ENCODE measurements around the gene HGF. TPM values are rescaled to one million over a fixed set of nuclear protein-coding genes. Genes with fewer than 3 reads are reported as not detected.

Gene HGF
- total RNA-seq, 1 experiment from 2014 or later = 0.15 TPM

DNA sequence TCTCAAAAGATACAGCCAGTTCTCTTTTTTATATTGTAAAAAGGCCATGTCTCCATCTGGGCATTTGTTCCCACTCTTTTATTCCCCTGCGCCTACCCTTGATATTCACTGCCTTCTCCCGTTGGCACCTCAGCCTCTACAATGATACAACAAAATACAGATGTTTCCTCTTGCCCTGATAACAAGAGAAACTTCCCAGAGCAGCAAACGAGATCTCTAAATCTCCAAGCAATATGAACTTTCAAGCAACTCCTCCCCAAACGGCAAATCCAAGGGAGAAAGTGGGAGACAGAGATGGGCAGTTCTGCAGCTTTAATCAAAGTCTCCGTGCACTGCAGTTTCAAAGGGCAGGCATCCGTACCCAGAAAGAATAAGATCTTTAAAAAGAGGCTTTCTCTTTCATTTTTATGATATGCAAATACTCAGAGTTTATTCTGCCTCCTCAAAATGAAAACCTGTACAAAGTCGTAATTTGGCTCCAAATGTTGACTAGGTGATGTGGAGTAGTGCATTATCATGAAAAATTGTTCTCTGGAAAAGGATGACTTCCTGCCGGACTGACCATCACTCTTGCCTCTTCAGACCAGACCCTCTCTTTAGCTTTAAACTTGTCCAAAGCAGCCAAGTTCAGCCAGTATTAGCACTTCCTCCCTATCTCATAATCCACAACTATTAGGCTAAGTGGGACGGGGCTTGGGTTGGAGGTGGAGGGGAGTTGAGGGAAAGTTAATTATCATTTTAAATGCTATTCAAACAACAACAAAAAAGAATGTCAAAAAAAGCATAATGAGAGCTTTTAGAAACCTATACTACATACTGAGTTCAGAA lies 682 bp downstream of the HGF start:
- H3K79me2 ChIP-seq (ENCODE audit: low read length) = no peaks in the 10 kb centered on the region
- peak overlapping the region; percentile 68; the same call in 1 of the 2 replicates for H3K4me2 ChIP-seq (ENCODE audit: low read length)
- H3K4me1 ChIP-seq (ENCODE audit: insufficient read depth, low read length) = no peaks in the 10 kb centered on the region; the same call in 1 of the 2 replicates
- H2AFZ ChIP-seq (ENCODE audit: low read length) = peak overlapping the region; percentile 67
- intact Hi-C loops (cut with micrococcal nuclease) = no loop called here
- peak overlapping the region; percentile 38; the same call in 1 of the 2 replicates for H3K4me3 ChIP-seq (ENCODE audit: low read length)
- POLR2A ChIA-PET (ENCODE audit: unreplicated experiment) = interaction anchor here (0.6 kb wide), 1 partner anchor 134 kb away, joined by 3 read pairs; no protein-coding TSS in a partner anchor
- no peaks in the 10 kb centered on the region for H3F3A ChIP-seq (ENCODE audit: low read length, unreplicated experiment)
- no peaks in the 10 kb centered on the region for H3K27me3 ChIP-seq (ENCODE audit: low read length)
- no peaks in the 10 kb centered on the region for H3K36me3 ChIP-seq (ENCODE audit: low read depth, low read length)
- no peak overlapping the region for H3K9ac ChIP-seq (ENCODE audit: low read length)
- BruUV-seq (replicated peaks) = no TSS peak
- no peaks in the 10 kb centered on the region for H4K20me1 ChIP-seq (ENCODE audit: low read length)
- TF ChIP-seq, protein P1, sequence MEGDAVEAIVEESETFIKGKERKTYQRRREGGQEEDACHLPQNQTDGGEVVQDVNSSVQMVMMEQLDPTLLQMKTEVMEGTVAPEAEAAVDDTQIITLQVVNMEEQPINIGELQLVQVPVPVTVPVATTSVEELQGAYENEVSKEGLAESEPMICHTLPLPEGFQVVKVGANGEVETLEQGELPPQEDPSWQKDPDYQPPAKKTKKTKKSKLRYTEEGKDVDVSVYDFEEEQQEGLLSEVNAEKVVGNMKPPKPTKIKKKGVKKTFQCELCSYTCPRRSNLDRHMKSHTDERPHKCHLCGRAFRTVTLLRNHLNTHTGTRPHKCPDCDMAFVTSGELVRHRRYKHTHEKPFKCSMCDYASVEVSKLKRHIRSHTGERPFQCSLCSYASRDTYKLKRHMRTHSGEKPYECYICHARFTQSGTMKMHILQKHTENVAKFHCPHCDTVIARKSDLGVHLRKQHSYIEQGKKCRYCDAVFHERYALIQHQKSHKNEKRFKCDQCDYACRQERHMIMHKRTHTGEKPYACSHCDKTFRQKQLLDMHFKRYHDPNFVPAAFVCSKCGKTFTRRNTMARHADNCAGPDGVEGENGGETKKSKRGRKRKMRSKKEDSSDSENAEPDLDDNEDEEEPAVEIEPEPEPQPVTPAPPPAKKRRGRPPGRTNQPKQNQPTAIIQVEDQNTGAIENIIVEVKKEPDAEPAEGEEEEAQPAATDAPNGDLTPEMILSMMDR (conservative IDR thresholded peaks at IDR 0.05; ENCODE audit: low read depth, low read length) = no peak
- no peaks in the 10 kb centered on the region for H3K9me3 ChIP-seq (ENCODE audit: low read length)
- H3K27ac ChIP-seq (ENCODE audit: low read length) = no peak overlapping the region
- H3K9me2 ChIP-seq (replicated peaks; ENCODE audit: low read length) = no peaks in the 10 kb centered on the region
- ATAC-seq (peak; percentile 6; the same call in 1 of the 2 replicates), DNase-seq (no peak)
- CTCF ChIA-PET = interaction anchor here (0.6 to 1.8 kb wide), 4 partner anchors 16 to 268 kb away, joined by 4 to 29 read pairs (median 4); no protein-coding TSS in a partner anchor

DNA sequence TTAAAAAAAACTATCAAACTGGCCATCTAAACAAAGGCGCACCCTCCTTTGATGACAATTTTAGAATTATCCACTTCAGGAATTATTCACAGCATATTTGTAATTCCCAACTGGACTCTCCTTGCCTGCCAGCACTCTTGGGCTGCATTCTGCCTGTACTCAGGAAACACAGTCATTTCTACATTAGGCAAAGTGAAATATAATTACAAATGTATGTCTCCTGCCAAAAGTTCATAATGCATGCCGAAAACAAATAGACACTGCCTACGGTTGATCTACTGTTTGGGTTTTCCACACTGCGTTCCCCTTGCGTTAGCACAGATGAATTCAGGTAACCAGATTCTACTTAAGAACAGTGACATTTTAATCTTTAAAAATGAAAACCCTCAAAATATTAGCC lies 1.9 kb downstream of the HGF start:
- ATAC-seq = no peak
- H3K4me2 ChIP-seq (ENCODE audit: low read length) = no peak overlapping the region
- BruUV-seq (replicated peaks) = no TSS peak
- intact Hi-C loops (cut with micrococcal nuclease) = no loop called here
- no peaks in the 10 kb centered on the region; the same call in 1 of the 2 replicates for H3K4me1 ChIP-seq (ENCODE audit: insufficient read depth, low read length)
- CTCF ChIA-PET = no interaction called here
- DNase-seq = no peak
- H2AFZ ChIP-seq (ENCODE audit: low read length) = no peak overlapping the region
- no peaks in the 10 kb centered on the region for H3K9me3 ChIP-seq (ENCODE audit: low read length)
- no peaks in the 10 kb centered on the region for H3K79me2 ChIP-seq (ENCODE audit: low read length)
- no peak overlapping the region for H3K4me3 ChIP-seq (ENCODE audit: low read length)
- no peak for TF ChIP-seq EZH2 (IDR thresholded peaks at IDR 0.05; ENCODE audit: low read length, unreplicated experiment)
- TF ChIP-seq EZH2phosphoT487 (IDR thresholded peaks at IDR 0.05; ENCODE audit: borderline replicate concordance, low read length) = no peak
- TF ChIP-seq, protein P1 (conservative IDR thresholded peaks at IDR 0.05; ENCODE audit: low read depth, low read length) = no peak
- no peaks in the 10 kb centered on the region for H3K36me3 ChIP-seq (ENCODE audit: low read depth, low read length)
- no peaks in the 10 kb centered on the region for H3K9me2 ChIP-seq (replicated peaks; ENCODE audit: low read length)
- H4K20me1 ChIP-seq (ENCODE audit: low read length) = no peaks in the 10 kb centered on the region
- H3F3A ChIP-seq (ENCODE audit: low read length, unreplicated experiment) = no peaks in the 10 kb centered on the region
- H3K27ac ChIP-seq (ENCODE audit: low read length) = no peak overlapping the region
- H3K27me3 ChIP-seq (ENCODE audit: low read length) = no peaks in the 10 kb centered on the region
- no peak overlapping the region for H3K9ac ChIP-seq (ENCODE audit: low read length)
- POLR2A ChIA-PET (ENCODE audit: unreplicated experiment) = no interaction called here

DNA sequence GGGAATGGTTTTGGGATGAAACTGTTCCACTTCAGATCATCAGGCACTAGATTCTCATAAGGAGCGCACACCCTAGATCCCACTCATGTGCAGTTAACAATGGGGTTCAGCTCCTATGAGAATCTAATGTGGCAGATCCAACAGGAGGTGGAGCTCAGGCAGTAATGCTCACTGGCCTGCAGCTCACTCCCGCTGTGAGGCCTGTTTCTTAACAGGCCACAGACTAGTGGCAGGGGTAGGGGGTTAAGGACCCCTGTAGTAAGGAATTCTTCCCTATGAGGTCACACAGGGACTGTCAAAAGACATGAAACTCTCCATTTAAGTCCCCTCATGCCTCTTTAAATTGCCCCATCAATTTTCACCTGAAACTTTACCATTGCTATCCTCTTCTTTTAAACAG lies 8.0 kb downstream of the HGF start:
- H3K27me3 ChIP-seq (ENCODE audit: low read length) = no peaks in the 10 kb centered on the region
- no peak overlapping the region for H3K4me3 ChIP-seq (ENCODE audit: low read length)
- TF ChIP-seq EZH2 (IDR thresholded peaks at IDR 0.05; ENCODE audit: low read length, unreplicated experiment) = no peak
- no peak for TF ChIP-seq EZH2phosphoT487 (IDR thresholded peaks at IDR 0.05; ENCODE audit: borderline replicate concordance, low read length)
- TF ChIP-seq, protein P1 (conservative IDR thresholded peaks at IDR 0.05; ENCODE audit: low read depth, low read length) = no peak
- no peaks in the 10 kb centered on the region for H3K4me1 ChIP-seq (ENCODE audit: insufficient read depth, low read length)
- ChIA-PET CTCF (interaction anchor here (0.6 kb wide), 1 partner anchor 280 kb away, joined by 7 read pairs; no protein-coding TSS in a partner anchor), POLR2A (ENCODE audit: unreplicated experiment) (no interaction called here)
- H4K20me1 ChIP-seq (ENCODE audit: low read length) = no peaks in the 10 kb centered on the region
- H3K79me2 ChIP-seq (ENCODE audit: low read length) = no peaks in the 10 kb centered on the region
- no peaks in the 10 kb centered on the region for H3K9me3 ChIP-seq (ENCODE audit: low read length)
- intact Hi-C loops (cut with micrococcal nuclease) = no loop called here
- BruUV-seq (replicated peaks) = no TSS peak
- H3K9ac ChIP-seq (ENCODE audit: low read length) = no peak overlapping the region
- H3K27ac ChIP-seq (ENCODE audit: low read length) = no peak overlapping the region
- no peaks in the 10 kb centered on the region for H3F3A ChIP-seq (ENCODE audit: low read length, unreplicated experiment)
- DNase-seq (no peak), ATAC-seq (no peak)
- no peak overlapping the region for H2AFZ ChIP-seq (ENCODE audit: low read length)
- H3K4me2 ChIP-seq (ENCODE audit: low read length) = no peak overlapping the region
- H3K9me2 ChIP-seq (replicated peaks; ENCODE audit: low read length) = no peaks in the 10 kb centered on the region
- no peaks in the 10 kb centered on the region for H3K36me3 ChIP-seq (ENCODE audit: low read depth, low read length)
